GM12878 (cell line): ENCODE results near the gene IFITM1. TPM values are rescaled to one million over a fixed set of nuclear protein-coding genes. Genes with fewer than 3 reads are reported as not detected.

Source experiments
- CHD4 ChIP-seq: fragments of 200-600 bp; sonication (generic); IDR thresholded peaks from 2 replicates; pipeline ENCODE4 v1.6.1; 2016; ENCODE audit warnings: mild to moderate bottlenecking
- DPF2 ChIP-seq: fragments of 450-650 bp; IDR thresholded peaks from 2 replicates; pipeline ENCODE4 v1.6.1; 2017; ENCODE audit warnings: mild to moderate bottlenecking
- EGR1 ChIP-seq, 2 experiments: IDR thresholded peaks; 1 replicate in 1 of 2; 2 replicates in 1 of 2; pipeline ENCODE4 v1.6.1; 2011 to 2012; ENCODE audit warnings: low read depth in 2 of 2, low read length in 2 of 2, borderline replicate concordance in 1 of 2, mild to moderate bottlenecking in 1 of 2, moderate library complexity in 1 of 2
- HDAC6 ChIP-seq: fragments of 200-600 bp; sonication (generic); IDR thresholded peaks from one replicate; pipeline ENCODE4 v1.8.0; 2017; ENCODE audit warnings: antibody characterized with exemption; ENCODE audit not compliant: unreplicated experiment
- MEF2A ChIP-seq: IDR thresholded peaks from 2 replicates; pipeline ENCODE4 v1.6.1; 2011; ENCODE audit warnings: low read depth, mild to moderate bottlenecking, low read length, moderate library complexity; ENCODE audit not compliant: insufficient read depth
- NR2F1 ChIP-seq: fragments of 450-650 bp; conservative IDR thresholded peaks from 2 replicates; pipeline ENCODE4 v1.6.1; 2017; ENCODE audit warnings: mild to moderate bottlenecking
- PAX8 ChIP-seq: fragments of 450-650 bp; IDR thresholded peaks from 2 replicates; pipeline ENCODE4 v1.6.1; 2017; ENCODE audit warnings: mild to moderate bottlenecking, moderate library complexity
- PBX3 ChIP-seq: IDR thresholded peaks from 2 replicates; pipeline ENCODE4 v1.6.1; 2011; ENCODE audit warnings: mild to moderate bottlenecking, low read depth, low read length, moderate library complexity; ENCODE audit not compliant: insufficient replicate concordance
- RELA ChIP-seq: fragments of 450-650 bp; IDR thresholded peaks from 2 replicates; pipeline ENCODE4 v1.8.0; 2014; ENCODE audit warnings: borderline replicate concordance; ENCODE audit not compliant: partially characterized antibody
- SPI1 ChIP-seq: IDR thresholded peaks from 2 replicates; pipeline ENCODE4 v1.6.1; 2011; ENCODE audit warnings: low read depth, mild to moderate bottlenecking, low read length, moderate library complexity, borderline replicate concordance; ENCODE audit not compliant: insufficient read depth
- SREBF2 ChIP-seq: IDR thresholded peaks from 2 replicates; pipeline ENCODE4 v1.6.1; 2012; ENCODE audit warnings: mild to moderate bottlenecking, low read length
- STAT3 ChIP-seq: IDR thresholded peaks from 2 replicates; pipeline ENCODE4 v1.6.1; 2011; ENCODE audit warnings: low read depth, low read length, improper control_type of control experiment
- TAF1 ChIP-seq: IDR thresholded peaks from 2 replicates; pipeline ENCODE4 v1.6.1; 2011; ENCODE audit warnings: mild to moderate bottlenecking, low read depth, low read length, borderline replicate concordance
- ZNF24 ChIP-seq: fragments of 450-650 bp; IDR thresholded peaks from 2 replicates; pipeline ENCODE4 v1.6.1; 2017; ENCODE audit warnings: antibody characterized with exemption, mild to moderate bottlenecking
- polyA plus RNA-seq, 11 experiments: library from polyadenylated mRNA; depleted of rRNA in 4 of 11; unstranded in 6 of 11; stranded (reverse) in 5 of 11; fragments of >200 nt; fragmentation: Nextera tagmentation in 4 of 11; fragmentation: Illumina TruSeq in 1 of 11; extraction: Ambion mirVana in 4 of 11; extraction: Trizol in 1 of 11; gene quantifications; 1 replicate in 1 of 11; 2 replicates in 10 of 11; pipeline versions ENCODE4 v1.2.1 to v1.2.3, GENCODE V29; 2011 to 2016; ENCODE audit warnings: inconsistent platforms in 2 of 11, missing spikeins in 2 of 11, low read depth in 1 of 11
- total RNA-seq, 4 experiments: library from RNA; depleted of rRNA in 3 of 4; stranded (reverse); fragments of >200 nt in 3 of 4; fragmentation: Illumina TruSeq in 1 of 4; extraction: Trizol in 1 of 4; gene quantifications; 2 replicates each; pipeline versions ENCODE4 v1.2.1 to v1.2.3, GENCODE V29; 2013 to 2021
- TF ChIP-seq, protein P1 (sequence below): fragments of 150-350 bp; IDR thresholded peaks from 2 replicates; pipeline ENCODE4 v1.6.1; 2014; ENCODE audit warnings: mild to moderate bottlenecking, low read depth, low read length
- TF ChIP-seq, protein P2 (sequence below): fragments of 450-650 bp; IDR thresholded peaks from 2 replicates; pipeline ENCODE4 v1.6.1; 2018; ENCODE audit warnings: mild to moderate bottlenecking, low read depth, moderate library complexity; ENCODE audit not compliant: partially characterized antibody
- TF ChIP-seq, protein P3 (sequence below), 3 experiments: IDR thresholded peaks in 2 of 3; conservative IDR thresholded peaks in 1 of 3; 2 replicates each; pipeline ENCODE4 v1.5.1; 2011; ENCODE audit warnings: low read depth in 3 of 3, low read length in 3 of 3, mild to moderate bottlenecking in 3 of 3, control low read depth in 2 of 3, moderate library complexity in 2 of 3, inconsistent platforms in 1 of 3, mixed read lengths in 1 of 3; ENCODE audit not compliant: control insufficient read depth in 2 of 3, insufficient read depth in 1 of 3; ENCODE audit errors: extremely low read depth in 1 of 3
- TF ChIP-seq, protein P4 (sequence below): fragments of 450-650 bp; formaldehyde crosslinking; IDR thresholded peaks from 2 replicates; pipeline ENCODE4 v1.4.0; 2020; ENCODE audit warnings: mild to moderate bottlenecking, moderate library complexity

The IFITM1 gene
- total and polyA plus RNA-seq, 10 of the 15 experiments (the other 5 are each of a cell fraction or from before 2014, with no cell fraction given) = 396 to 2,788 (median 607) TPM

DNA sequence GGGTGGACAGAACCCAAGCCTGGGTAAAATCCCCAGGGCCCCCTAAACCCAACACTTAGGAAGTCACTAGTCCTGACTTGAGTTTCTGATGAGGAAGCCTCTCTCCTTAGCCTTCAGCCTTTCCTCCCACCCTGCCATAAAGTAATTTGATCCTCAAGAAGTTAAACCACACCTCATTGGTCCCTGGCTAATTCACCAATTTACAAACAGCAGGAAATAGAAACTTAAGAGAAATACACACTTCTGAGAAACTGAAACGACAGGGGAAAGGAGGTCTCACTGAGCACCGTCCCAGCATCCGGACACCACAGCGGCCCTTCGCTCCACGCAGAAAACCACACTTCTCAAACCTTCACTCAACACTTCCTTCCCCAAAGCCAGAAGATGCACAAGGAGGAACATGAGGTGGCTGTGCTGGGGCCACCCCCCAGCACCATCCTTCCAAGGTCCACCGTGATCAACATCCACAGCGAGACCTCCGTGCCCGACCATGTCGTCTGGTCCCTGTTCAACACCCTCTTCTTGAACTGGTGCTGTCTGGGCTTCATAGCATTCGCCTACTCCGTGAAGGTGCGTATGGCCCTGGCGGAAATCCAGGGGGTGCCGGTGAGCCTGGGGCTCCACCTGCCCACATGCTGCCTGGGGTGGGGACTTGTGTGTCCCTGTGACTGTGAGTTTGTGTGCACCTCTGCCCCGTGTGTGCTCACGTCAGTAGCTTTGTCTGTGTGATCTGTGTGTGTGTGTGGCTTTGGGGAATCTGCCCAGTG lies at the start of gene IFITM1 (continued):
- TF ChIP-seq, protein P1, sequence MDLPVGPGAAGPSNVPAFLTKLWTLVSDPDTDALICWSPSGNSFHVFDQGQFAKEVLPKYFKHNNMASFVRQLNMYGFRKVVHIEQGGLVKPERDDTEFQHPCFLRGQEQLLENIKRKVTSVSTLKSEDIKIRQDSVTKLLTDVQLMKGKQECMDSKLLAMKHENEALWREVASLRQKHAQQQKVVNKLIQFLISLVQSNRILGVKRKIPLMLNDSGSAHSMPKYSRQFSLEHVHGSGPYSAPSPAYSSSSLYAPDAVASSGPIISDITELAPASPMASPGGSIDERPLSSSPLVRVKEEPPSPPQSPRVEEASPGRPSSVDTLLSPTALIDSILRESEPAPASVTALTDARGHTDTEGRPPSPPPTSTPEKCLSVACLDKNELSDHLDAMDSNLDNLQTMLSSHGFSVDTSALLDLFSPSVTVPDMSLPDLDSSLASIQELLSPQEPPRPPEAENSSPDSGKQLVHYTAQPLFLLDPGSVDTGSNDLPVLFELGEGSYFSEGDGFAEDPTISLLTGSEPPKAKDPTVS = no peak
- TF ChIP-seq STAT3 (no peak), RELA (peak; percentile 29), ZNF24 (no peak), EGR1 (IDR thresholded peaks at IDR 0.05; ENCODE audit: borderline replicate concordance in 1 of 2, low read depth in 2 of 2, low read length in 2 of 2) (peak in 1 of 2 experiments; percentile 52; a peak in 1 of 3 replicates), PBX3 (no peak), SPI1 (no peak; the same call in 1 of the 2 replicates), NR2F1 (no peak), MEF2A (0 out of 2 replicates have a peak, but pooled peaks have one; percentile 22), CHD4 (no peak), SREBF2 (no peak), HDAC6 (peak; percentile 53), PAX8 (no peak), TAF1 (peak; percentile 91), DPF2 (peak; percentile 67)
- TF ChIP-seq, protein P2, sequence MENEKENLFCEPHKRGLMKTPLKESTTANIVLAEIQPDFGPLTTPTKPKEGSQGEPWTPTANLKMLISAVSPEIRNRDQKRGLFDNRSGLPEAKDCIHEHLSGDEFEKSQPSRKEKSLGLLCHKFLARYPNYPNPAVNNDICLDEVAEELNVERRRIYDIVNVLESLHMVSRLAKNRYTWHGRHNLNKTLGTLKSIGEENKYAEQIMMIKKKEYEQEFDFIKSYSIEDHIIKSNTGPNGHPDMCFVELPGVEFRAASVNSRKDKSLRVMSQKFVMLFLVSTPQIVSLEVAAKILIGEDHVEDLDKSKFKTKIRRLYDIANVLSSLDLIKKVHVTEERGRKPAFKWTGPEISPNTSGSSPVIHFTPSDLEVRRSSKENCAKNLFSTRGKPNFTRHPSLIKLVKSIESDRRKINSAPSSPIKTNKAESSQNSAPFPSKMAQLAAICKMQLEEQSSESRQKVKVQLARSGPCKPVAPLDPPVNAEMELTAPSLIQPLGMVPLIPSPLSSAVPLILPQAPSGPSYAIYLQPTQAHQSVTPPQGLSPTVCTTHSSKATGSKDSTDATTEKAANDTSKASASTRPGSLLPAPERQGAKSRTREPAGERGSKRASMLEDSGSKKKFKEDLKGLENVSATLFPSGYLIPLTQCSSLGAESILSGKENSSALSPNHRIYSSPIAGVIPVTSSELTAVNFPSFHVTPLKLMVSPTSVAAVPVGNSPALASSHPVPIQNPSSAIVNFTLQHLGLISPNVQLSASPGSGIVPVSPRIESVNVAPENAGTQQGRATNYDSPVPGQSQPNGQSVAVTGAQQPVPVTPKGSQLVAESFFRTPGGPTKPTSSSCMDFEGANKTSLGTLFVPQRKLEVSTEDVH = no peak
- TF ChIP-seq, protein P3, sequence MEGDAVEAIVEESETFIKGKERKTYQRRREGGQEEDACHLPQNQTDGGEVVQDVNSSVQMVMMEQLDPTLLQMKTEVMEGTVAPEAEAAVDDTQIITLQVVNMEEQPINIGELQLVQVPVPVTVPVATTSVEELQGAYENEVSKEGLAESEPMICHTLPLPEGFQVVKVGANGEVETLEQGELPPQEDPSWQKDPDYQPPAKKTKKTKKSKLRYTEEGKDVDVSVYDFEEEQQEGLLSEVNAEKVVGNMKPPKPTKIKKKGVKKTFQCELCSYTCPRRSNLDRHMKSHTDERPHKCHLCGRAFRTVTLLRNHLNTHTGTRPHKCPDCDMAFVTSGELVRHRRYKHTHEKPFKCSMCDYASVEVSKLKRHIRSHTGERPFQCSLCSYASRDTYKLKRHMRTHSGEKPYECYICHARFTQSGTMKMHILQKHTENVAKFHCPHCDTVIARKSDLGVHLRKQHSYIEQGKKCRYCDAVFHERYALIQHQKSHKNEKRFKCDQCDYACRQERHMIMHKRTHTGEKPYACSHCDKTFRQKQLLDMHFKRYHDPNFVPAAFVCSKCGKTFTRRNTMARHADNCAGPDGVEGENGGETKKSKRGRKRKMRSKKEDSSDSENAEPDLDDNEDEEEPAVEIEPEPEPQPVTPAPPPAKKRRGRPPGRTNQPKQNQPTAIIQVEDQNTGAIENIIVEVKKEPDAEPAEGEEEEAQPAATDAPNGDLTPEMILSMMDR (IDR thresholded peaks at IDR 0.05 in 2 of 3, conservative IDR thresholded peaks at IDR 0.05 in 1 of 3; ENCODE audit: control insufficient read depth in 2 of 3, extremely low read depth in 1 of 3, insufficient read depth in 1 of 3, low read depth in 3 of 3, low read length in 3 of 3) = no peak
- TF ChIP-seq, protein P4, sequence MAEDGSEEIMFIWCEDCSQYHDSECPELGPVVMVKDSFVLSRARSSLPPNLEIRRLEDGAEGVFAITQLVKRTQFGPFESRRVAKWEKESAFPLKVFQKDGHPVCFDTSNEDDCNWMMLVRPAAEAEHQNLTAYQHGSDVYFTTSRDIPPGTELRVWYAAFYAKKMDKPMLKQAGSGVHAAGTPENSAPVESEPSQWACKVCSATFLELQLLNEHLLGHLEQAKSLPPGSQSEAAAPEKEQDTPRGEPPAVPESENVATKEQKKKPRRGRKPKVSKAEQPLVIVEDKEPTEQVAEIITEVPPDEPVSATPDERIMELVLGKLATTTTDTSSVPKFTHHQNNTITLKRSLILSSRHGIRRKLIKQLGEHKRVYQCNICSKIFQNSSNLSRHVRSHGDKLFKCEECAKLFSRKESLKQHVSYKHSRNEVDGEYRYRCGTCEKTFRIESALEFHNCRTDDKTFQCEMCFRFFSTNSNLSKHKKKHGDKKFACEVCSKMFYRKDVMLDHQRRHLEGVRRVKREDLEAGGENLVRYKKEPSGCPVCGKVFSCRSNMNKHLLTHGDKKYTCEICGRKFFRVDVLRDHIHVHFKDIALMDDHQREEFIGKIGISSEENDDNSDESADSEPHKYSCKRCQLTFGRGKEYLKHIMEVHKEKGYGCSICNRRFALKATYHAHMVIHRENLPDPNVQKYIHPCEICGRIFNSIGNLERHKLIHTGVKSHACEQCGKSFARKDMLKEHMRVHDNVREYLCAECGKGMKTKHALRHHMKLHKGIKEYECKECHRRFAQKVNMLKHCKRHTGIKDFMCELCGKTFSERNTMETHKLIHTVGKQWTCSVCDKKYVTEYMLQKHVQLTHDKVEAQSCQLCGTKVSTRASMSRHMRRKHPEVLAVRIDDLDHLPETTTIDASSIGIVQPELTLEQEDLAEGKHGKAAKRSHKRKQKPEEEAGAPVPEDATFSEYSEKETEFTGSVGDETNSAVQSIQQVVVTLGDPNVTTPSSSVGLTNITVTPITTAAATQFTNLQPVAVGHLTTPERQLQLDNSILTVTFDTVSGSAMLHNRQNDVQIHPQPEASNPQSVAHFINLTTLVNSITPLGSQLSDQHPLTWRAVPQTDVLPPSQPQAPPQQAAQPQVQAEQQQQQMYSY (CRISPR knock-in tag) = no peak
